Ovary (tissue), 3 donors: ENCODE data around the gene EEF2.
"Not testable (repeated sequence)": the region's sequence is repeated elsewhere in the genome, so short reads cannot be mapped to it uniquely, and the experiment has no call there.

ENCODE experiments used
- CTCF ChIP-seq, 3 donors: fragments of 450-650 bp in 2 of 3; fragments of 200-600 bp in 1 of 3; IDR thresholded peaks; one replicate each; pipeline versions ENCODE4 v1.5.1 to v1.8.0; 2016 to 2022; ENCODE audit warnings: antibody characterized with exemption in 3 of 3, mild to moderate bottlenecking in 1 of 3
- POLR2A ChIP-seq: fragments of 450-650 bp; IDR thresholded peaks from one replicate; pipeline ENCODE4 v1.6.1; 2017; ENCODE audit warnings: antibody characterized with exemption, mild to moderate bottlenecking, moderate library complexity
- donor health status: DM: no; HTN: no; CAD: no.

- TF ChIP-seq POLR2A; CTCF (IDR thresholded peaks at IDR 0.05): not testable (repeated sequence)
Observed at GRCh38 chr19:3998667-3999412, 13.6 kb upstream of the EEF2 start.
